ENCODE data around the gene NSMF. TPM values are rescaled to one million over a fixed set of nuclear protein-coding genes. Genes with fewer than 3 reads are reported as not detected.

NSMF gene
- total RNA-seq, 1 donor from 2014 or later = 23.9 TPM

DNA sequence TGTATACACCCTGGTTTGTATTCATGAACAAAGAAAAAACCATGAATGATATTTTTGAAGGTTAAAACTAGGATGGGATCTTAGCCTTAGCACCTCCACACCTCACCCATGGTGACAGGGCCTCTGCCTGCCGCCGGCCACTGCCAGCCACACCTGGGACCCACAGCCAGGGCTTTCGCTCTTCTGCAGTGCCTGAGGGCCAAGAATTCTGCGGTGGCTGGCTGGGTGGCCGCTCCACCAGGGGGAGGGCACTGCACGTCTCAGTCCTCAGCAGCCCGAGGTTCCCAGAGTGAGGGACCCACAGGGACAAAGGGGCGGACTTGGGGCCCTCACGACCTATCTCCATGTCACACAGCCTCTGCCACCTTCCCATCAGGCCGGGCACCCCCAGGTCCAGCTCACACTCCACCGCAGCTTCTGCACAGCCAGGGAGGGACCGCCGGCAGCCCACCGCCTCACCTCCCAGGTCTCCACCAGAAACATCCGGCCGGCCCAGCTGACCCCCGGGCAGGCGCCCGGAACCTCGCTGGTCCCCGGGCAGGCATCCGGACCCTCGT, 43.0 kb downstream of the NSMF start:
- TF ChIP-seq, protein P1, sequence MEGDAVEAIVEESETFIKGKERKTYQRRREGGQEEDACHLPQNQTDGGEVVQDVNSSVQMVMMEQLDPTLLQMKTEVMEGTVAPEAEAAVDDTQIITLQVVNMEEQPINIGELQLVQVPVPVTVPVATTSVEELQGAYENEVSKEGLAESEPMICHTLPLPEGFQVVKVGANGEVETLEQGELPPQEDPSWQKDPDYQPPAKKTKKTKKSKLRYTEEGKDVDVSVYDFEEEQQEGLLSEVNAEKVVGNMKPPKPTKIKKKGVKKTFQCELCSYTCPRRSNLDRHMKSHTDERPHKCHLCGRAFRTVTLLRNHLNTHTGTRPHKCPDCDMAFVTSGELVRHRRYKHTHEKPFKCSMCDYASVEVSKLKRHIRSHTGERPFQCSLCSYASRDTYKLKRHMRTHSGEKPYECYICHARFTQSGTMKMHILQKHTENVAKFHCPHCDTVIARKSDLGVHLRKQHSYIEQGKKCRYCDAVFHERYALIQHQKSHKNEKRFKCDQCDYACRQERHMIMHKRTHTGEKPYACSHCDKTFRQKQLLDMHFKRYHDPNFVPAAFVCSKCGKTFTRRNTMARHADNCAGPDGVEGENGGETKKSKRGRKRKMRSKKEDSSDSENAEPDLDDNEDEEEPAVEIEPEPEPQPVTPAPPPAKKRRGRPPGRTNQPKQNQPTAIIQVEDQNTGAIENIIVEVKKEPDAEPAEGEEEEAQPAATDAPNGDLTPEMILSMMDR (IDR thresholded peaks at IDR 0.05) = no peak
- no peak for DNase-seq
- H3K27me3 ChIP-seq = no peaks in the 10 kb centered on the region
- no peak overlapping the region for H3K27ac ChIP-seq
- ATAC-seq = no peak
- no peaks in the 10 kb centered on the region for H3K36me3 ChIP-seq
- H3K4me1 ChIP-seq = peaks cover 14% of the 10 kb centered on the region
- intact Hi-C loops (cut with DNase I) = no loop called here
- H3K9me3 ChIP-seq = no peaks in the 10 kb centered on the region
- H3K4me3 ChIP-seq = no peak overlapping the region

DNA sequence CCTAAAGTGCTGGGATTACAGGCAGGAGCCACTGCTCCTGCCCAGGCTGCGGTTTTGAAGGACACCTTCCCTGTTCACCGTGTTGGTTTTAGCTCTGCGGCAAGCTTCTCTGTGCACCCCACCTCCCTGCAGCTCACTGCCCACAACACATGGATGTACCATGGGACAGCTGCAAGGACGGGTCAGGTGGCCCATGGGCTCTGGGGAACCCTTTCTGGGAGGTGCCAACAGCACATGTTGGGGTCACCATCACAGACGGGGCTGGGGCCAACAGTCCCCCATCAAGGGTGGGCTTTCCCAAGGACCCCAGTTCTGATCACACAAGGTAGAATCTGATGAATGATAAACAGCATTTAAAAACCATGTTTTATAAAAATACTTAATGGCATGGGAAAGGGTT, 43.7 kb downstream of the NSMF start:
- H3K9me3 ChIP-seq = no peaks in the 10 kb centered on the region
- intact Hi-C loops (cut with DNase I) = no loop called here
- TF ChIP-seq, protein P1 (IDR thresholded peaks at IDR 0.05) = no peak
- H3K27me3 ChIP-seq = no peaks in the 10 kb centered on the region
- ATAC-seq (no peak), DNase-seq (no peak)
- H3K27ac ChIP-seq = no peak overlapping the region
- H3K36me3 ChIP-seq = no peaks in the 10 kb centered on the region
- H3K4me3 ChIP-seq = no peak overlapping the region
- peaks cover 19% of the 10 kb centered on the region for H3K4me1 ChIP-seq

DNA sequence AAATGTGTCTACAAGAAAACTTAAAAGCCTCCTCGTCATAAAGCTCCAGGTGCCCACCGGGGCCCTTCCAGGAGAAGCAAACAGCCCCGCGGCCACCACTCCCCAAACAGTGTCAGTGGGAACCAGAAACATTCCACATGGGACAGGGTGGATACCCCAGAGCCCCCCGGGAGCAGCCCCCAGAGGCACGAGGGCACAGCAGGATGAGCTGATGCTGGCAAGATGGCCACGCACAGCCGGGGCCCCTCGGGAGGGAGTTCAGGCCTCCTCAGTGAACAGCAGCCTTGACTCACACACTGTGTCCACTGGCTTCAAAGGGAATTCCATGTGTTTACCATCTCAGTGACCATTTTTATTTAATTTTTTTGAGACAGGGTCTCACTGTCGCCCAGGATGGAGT, 46.7 kb downstream of the NSMF start:
- H3K36me3 ChIP-seq = no peaks in the 10 kb centered on the region
- TF ChIP-seq, protein P1 (IDR thresholded peaks at IDR 0.05) = no peak
- intact Hi-C loops (cut with DNase I) = no loop called here

DNA sequence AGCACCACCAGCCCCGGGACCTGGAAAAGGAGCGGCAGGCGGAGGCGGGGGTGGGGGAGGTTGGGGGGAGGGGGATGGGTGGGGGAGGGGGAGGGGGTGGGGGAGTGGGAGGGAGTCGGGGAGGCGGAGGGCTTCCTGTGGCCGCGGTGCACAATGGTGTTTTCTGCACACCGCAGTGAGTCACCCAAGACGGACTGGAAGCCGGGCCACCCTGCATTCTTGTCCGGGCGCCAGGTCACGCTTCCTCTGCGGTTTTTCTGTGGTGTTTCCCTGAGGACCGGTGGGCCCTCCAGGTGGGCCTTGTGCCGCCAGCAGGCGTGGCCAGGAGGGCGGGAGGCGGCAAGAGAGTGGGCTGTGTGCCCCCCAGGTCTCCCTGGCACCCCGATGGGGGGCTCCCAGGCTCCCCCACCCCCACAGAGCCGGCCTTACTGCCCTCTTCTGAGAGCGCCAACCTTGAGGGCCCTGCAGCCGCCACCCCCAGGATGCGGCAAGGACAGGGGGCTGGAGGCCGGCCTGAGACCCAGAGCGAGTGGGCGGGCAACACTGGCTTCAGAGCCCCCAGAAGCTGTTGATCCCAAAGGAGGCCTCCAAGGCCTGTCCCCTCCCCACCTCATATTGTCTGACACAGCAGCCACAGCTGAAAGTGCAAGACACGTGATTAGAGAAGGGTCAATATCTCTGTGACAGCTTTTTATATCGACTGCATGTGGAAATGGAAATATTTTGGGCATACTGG, 47.3 kb downstream of the NSMF start:
- peak; percentile 87 for DNase-seq
- H3K4me1 ChIP-seq = peaks cover 25% of the 10 kb centered on the region
- H3K27me3 ChIP-seq = no peaks in the 10 kb centered on the region
- peak overlapping the region; percentile 79 for H3K27ac ChIP-seq
- TF ChIP-seq, protein P1 (IDR thresholded peaks at IDR 0.05) = no peak
- no peaks in the 10 kb centered on the region for H3K36me3 ChIP-seq
- intact Hi-C loops (cut with DNase I) = no loop called here
- H3K4me3 ChIP-seq = no peak overlapping the region
- peak; percentile 64 for ATAC-seq
- H3K9me3 ChIP-seq = no peaks in the 10 kb centered on the region

More for the DNA sequence above, 46.7 kb downstream of the NSMF start:
- DNase-seq (no peak), ATAC-seq (no peak)
- Histone ChIP-seq H3K4me1 (peaks cover 21% of the 10 kb centered on the region), H3K9me3 (no peaks in the 10 kb centered on the region), H3K4me3 (no peak overlapping the region), H3K27me3 (no peaks in the 10 kb centered on the region), H3K27ac (peak overlapping the region; percentile 79)

DNA sequence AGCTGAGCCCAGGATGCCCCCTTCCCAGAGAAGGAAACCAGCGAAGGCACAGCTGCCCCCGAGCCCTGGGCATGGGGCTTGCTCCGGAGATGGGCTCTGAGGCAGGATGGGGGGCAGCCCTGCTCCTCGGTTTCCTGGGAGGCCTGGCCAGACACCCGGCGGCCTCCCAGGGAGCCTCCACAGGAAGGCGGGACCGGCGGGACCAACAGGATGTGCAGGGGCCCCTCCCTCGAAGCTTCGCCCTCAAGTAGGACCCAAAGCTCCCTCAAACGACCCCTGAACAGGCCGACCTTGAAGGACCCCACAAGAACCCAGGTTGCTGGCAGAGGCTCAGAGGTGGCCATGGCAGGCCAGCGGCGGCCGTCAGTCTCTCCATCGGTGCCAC, 47.9 kb downstream of the NSMF start:
- TF ChIP-seq, protein P1 (IDR thresholded peaks at IDR 0.05) = no peak
- intact Hi-C loops (cut with DNase I) = no loop called here
- Histone ChIP-seq H3K27ac (peak overlapping the region; percentile 63), H3K27me3 (no peaks in the 10 kb centered on the region), H3K36me3 (no peaks in the 10 kb centered on the region), H3K9me3 (no peaks in the 10 kb centered on the region), H3K4me1 (peaks cover 29% of the 10 kb centered on the region), H3K4me3 (peak overlapping the region; percentile 8)
- ATAC-seq = no peak
- no peak for DNase-seq

All from upper lobe of right lung (tissue), 1 donor.